ENCODE results near the gene PLXDC1. TPM values are rescaled to one million over a fixed set of nuclear protein-coding genes. Genes with fewer than 3 reads are reported as not detected.
"Not testable (repeated sequence)": the region's sequence is repeated elsewhere in the genome, so short reads cannot be mapped to it uniquely, and the experiment has no call there.

Gene PLXDC1
- polyA plus RNA-seq, 3 donors, result 4.9 to 7.3 (median 5.3) TPM

DNA sequence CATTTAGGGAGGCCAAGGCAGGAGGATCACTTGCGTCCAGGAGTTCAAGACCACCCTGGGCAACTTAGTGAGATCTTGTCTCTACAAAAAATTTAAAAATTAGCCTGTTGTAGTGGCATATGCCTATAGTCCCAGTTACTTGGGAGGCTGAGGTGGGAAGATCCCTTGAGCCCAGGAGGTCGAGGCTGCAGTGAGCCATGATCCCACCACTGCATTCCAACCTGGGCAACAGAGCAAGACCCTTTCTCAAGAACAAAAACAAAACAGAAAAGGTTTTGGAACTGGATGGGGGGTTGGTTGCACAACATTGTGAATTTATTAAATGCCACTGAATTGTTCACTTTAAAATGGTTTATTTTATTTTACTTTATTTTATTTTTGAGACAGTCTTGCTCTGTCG is 21.2 kb downstream of the PLXDC1 start:
- no peak for DNase-seq (ENCODE audit: low read depth in 3 of 3, low spot score in 2 of 3)

DNA sequence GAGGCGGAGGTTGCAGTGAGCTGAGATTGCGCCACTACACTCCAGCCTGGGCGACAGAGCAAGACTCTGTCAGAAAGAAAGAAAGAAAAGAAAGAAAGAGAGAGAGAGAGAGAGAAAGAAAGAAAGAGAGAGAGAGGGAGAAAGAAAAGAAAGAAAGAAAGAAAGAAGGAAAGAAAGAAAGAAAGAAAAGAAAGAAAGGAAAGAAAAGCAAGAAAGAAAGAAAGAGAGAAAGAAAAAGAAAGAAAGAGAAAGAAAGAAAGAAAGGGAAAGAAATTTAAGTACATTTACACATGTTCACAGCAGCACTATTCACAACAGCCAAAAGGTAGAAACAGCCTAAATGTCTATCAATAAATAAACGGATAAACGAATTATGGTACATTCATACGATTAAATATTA is 21.9 kb downstream of the PLXDC1 start:
- not testable (repeated sequence) for DNase-seq (ENCODE audit: low read depth in 3 of 3, low spot score in 2 of 3)

DNA sequence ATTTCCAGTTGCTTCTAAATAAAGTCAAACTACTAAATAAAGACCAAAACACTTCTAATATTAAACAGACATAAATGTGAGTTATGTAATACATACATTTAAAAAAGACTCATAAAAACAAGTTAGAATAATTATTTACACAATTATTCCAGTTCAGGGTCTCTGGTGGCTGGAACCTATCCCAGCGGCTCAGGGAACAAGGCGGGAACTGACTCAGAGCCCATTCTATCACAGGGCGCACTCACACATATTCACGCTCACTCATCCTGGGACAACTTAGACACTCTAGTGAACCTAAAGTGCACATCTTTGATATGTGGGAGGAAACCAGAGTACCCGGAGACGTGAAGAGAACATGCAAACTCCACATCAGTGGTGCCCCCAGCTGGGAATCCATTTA is 25.0 kb downstream of the PLXDC1 start:
- DNase-seq (ENCODE audit: low read depth in 3 of 3, low spot score in 2 of 3), result no peak

DNA sequence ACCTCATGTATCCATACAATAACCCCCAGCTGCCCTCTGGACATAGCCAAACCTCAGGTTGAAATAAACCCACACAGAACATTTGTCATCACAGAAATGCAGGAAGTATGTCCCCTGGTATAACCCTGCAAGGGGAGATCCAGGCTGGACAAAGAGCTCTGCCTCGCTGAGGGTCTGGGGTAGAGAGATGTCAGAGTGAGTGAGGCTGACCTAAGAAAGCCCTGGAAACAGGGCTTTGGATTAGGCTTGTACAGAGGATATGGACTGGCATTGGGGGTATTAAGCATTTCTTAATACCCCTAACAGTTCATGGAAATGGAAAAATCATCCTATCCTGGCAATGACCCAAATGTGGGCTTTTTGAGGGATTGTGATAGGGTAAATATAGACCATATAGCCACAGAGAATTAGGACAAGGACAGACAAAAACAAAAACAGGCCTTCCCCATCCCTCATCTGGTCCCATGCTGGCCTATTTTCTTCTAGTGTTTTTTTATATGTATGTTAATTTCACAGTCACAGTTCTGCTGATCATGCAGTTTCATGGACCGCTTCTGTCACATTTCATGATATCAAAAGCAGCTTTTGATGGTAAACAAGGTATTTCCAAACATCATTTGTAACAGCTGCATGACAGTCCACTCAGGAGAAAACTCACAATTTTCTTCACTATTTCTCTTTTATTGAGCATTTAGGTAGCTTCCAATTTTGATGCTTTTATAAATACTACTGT is 26.1 kb downstream of the PLXDC1 start:
- DNase-seq (ENCODE audit: low read depth in 3 of 3, low spot score in 2 of 3), result no peak

DNA sequence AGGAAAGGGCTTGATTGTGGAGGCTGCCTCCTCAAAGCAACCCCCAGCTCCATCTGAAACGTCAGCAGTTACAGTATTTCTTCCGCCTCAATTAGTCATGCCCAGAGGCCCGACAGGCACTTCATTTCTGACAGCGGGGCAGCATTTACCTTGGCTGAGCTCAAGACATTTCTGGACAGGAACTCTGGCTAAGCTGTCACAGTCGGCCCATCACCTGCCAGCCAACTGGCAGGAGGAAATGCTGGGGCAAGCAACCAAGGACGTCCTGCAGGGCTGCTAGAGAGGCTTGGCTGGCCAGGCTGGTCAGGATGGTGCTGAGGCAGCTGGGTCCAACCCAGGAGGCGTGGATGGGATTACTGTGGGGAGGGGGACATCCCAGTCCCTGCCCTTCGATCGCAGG is 27.8 kb downstream of the PLXDC1 start:
- no peak for DNase-seq (ENCODE audit: low read depth in 3 of 3, low spot score in 2 of 3)

DNA sequence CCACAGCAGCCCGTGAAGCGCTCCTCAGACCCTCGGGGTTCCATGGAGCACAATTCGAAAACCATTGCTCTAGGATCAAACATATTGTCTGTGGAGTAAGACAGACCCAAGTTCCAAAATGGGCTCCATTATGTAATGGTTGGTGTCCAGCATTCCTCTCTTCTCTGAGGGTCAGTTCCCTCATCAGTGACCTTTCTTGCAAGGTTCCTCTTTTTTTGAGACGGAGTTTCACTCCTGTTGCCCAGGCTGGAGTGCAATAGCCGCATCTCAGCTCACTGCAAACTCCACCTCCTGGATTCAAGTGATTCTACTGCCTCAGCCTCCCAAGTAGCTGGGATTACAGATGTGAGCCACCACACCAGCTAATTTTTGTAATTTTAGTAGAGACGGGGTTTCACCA is 28.4 kb downstream of the PLXDC1 start:
- DNase-seq (ENCODE audit: low read depth in 3 of 3, low spot score in 2 of 3), result no peak

DNA sequence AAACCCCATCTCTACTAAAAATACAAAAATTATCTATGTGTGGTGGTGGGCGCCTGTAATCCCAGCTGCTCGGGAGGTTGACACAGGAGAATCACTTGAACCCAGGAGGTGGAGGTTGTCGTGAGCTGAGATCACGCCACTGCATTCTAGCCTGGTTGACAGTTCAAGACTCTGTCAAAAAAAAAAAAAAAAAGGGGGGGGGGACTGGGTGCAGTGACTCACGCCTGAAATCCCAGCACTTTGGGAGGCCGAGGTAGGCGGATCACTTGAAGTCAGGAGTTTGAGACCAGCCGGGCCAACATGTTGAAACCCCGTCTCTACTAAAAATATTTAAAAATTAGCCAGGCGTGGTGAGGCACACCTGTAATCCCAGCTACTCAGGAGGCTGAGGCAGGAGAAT is 29.5 kb downstream of the PLXDC1 start:
- DNase-seq (ENCODE audit: low read depth in 3 of 3, low spot score in 2 of 3), result not testable (repeated sequence)

DNA sequence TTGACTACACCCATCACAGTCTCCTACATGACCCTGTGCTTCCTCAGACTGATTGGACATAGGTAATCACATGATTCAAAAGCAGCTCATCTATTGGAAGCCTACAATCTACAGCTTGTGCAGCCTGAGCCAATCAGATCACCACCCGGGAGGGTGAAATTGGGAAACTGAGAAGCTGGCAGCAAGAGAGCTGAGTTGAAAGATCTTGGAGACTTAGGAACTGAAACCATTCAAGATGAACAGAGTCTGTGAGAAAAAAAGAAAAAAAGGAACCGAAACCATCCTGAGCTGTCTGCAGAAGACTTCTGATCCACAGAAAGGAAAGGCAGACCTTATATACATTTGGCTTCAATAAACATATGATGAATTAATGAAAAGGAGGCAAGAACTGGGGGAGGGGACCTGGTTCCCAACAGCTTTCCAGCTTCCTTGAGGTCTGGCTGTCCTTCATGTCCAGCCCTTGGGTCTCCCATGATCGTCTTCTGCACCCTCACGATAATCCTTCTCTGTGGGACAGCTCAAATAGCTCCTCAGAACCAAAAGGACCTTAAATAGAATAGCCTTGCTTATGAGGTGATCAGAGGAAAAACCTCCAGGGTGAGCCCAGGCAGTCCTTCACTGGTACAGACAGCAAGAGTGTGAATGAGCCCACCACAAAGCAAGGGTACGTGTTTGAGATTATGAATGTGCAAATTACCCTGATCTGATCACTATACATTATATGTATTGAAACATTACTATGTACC is 32.6 kb downstream of the PLXDC1 start:
- DNase-seq (ENCODE audit: low read depth in 3 of 3, low spot score in 2 of 3), result no peak

DNA sequence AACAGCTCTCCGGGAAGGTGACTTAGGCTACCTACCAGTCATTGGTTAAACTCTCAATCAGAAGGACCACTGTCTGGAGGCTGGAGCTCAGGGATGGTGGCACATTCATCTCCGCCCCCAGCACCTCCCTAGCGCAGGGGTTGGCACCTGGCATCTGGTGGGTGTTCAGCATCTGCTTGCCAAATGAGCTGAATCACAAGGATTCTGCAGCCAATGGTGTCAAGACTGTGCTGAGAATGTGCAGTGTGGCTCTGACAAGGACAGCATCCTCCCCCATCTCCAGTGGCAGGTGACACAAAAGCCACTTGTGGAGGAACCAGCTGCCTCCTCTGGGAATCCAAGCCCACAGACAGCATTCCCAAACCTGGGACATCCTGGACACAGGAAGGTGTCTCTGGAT is 35.2 kb downstream of the PLXDC1 start:
- DNase-seq (ENCODE audit: low read depth in 3 of 3, low spot score in 2 of 3), result no peak

DNA sequence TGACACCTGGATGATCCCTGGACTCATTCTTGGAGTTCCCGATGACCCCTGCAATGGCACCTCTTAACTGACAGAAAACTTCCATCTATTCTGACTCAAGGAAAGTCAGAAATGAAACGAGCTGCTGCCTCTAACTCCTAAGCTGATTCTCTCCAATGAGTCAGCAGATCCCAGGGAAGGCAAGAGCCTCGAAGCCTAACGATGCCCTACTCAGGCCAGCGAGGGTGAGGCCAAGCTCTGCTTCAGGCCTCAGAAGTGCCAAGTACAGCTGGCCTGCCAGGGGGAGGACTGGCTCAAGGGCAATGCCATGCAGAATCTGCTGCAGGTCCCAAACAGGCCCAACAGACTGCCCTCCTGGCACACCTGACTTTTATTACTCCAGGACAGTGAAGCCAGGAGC is 36.3 kb downstream of the PLXDC1 start:
- no peak for DNase-seq (ENCODE audit: low read depth in 3 of 3, low spot score in 2 of 3)

DNA sequence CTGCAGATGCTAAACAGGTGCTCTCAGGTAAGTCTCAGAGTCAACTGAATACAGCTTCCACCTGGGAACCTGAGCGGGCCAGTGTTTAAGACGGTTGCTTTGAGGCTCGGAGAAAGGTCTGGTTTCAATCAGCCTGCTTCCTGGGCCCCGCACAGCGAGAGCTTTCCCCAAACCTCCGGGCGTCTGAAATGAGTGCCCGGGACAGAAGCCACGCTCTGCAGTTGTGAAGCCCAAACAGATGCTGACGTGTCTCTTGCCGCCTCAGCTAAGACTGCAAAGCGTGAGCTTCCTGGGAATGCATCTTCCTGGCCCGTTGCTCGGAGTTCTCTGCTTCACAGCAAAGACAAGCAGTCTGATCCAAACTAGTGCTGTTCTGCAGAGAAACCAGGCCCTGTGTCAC is 36.7 kb downstream of the PLXDC1 start:
- DNase-seq (ENCODE audit: low read depth in 3 of 3, low spot score in 2 of 3), result no peak

DNA sequence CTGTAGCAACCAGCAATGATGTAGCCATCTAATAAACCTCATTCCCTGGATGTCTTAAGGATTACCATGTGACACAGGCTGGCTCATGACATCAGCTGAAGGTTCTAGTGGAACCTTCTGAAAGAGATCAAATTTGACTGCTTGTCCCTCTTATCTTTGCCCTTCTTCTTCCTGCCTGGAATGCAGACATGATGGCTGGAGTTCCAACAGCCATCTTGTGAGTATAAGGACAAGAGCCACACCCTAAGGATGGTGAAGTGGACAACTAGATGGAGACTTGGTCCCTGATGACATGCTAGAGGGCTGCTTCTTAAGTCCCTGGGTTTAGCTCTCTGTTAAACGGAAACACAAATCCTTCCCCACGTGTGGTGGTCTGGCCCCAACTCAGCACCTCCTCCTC is 37.6 kb downstream of the PLXDC1 start:
- DNase-seq (ENCODE audit: low read depth in 3 of 3, low spot score in 2 of 3), result no peak

DNA sequence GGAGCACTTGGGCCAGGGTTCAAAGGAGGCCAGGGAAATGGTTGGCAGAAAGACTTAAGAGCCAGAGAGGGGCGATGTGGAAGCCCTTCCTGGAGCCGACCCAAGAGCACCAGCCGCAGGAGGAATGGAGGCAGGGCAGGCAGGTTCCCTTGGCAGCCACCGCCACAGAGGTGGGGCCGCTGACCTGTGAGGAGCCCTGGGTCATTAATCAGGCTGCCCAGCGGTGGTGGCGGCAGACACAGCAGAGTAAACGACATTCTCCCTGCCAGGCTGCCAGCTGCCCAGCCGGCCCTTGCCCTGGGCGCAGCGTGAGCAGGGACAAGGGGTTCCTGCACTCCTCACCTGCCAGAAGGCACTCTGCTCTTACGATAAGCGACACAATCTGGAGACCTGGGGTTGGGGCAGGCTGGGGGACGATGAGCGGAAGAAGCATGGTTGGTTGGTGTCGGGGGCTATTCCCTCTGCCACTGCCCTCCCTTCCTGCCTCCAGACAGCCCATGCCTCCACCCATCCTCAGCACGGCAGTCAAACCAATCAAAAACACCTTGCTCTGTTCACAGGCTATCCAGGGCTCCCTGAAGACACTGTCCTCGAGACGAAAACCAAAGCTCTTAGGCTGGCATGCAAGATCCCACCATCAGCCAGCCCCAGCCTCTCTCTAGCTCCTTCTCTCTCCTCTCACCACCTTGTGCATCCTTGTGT is 40.9 kb downstream of the PLXDC1 start:
- no peak for DNase-seq (ENCODE audit: low read depth in 3 of 3, low spot score in 2 of 3)

DNA sequence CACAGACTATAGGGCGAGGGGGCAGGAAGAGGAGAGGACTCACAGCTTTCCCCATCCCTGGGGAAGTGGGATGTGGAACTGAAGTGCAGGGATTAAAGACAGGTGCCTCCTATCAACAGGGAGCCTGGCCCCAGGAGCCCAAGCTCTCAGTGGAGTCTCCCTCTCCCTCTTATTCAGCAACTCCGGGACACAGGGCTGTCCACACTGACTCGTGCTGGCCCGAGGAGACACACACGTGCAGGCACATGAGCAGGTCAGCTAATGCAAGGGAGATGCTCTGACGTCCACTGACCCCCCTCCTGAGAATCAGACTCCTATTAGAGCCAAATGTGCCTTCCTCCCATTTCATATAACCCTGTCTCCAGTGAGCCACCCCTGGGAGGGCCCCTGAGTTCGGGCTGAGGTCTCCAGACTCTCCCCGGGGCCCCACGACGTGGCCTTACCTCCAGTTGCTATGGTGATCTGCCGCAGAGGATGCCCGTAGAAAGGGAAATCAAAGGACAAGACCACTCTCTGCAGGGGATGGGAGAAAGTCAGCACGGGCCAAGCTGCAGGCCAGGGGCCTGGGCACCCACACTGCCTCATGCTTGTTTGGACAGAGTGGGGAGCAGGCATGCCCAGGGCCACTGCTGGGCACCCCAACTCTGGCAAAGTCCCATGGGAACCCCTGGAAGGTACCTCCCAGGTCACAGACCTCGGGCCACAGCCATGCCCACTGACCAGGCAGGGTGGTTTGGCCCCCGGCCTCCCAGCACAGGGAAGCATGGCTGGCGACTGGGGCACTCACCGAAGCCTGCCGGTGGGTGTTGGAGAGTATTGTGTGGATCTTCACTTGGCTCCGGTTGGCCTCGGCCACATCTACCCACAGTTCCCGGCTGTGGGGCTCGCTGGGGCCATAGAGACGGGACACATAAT is 42.7 kb downstream of the PLXDC1 start:
- no peak for DNase-seq (ENCODE audit: low read depth in 3 of 3, low spot score in 2 of 3)

DNA sequence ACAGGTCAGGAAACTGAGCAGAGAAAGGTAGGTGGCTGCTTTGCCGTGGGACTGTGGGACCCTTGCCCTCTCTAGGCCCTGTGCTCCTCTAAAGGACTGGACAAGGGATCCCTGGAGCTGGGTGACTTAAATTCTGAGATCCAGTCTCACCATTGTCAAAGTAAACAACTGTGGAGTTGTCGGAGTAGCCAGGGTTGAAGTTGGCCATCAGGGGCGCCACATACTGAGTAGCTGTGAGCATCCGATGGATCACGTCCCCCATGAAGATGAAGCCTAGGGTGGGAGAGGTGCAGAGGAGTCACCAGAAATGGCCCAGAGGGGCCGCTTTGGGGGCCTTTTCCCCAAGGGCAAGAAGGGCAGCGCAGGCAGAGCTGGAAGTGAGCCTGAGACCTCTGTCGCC is 43.5 kb downstream of the PLXDC1 start:
- DNase-seq (ENCODE audit: low read depth in 3 of 3, low spot score in 2 of 3), result no peak

DNA sequence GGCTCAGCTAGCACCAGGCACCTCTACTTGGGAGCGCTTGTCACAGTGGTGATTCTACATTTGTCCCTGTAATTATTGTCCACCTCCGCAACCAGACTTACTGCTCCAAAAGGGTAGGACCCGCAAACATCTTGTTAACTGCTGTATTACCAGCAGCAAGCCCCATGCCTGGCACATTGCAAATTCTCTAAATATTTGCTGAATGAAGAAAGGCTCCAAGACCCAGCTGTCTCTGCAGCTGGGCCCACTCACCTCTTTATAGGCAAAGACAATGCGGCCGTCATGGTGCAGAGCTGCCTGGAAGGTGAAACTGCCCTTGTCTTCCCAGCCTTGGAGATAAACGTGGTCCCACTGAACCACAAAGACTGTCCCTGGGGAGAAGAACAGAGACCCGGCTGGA is 44.3 kb downstream of the PLXDC1 start:
- no peak for DNase-seq (ENCODE audit: low read depth in 3 of 3, low spot score in 2 of 3)

DNA sequence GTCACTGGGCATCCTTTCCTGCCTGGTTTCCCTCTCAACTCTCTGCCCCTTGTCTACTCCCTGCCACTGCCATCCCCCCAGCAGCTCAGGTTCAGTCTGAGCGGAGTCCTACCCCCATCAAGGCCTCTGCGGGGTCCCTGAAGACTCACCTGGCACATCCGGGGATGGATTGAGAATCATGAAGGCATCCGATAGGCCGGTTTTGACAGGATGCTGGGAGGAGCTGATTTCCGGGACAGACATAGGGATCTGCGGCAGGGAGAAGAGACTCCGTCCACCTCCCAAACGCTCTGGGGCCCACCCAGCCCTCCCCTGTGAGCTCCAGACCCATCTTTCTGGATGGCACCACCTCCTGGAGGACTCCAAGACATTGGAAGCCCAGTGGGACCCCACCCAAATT is 45.7 kb downstream of the PLXDC1 start:
- no peak for DNase-seq (ENCODE audit: low read depth in 3 of 3, low spot score in 2 of 3)

DNA sequence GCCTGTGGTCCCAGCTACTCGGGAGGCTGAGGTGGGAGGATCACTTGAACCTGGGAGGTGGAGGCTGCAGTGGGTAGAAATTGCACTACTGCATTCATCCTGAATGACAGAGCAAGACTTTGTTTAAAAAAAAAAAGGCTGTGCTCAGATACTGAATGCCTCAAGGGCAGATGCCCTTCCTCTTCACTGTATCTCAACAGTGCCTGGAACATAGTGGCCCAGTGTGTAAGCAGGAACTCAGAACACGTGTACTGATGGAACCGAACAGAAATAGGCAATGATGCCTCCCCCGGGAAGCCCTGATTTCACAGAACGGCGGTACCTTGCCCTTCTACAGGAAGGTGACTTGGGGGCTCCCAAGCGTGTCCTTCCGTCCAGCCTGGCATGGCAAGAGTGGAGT is 46.8 kb downstream of the PLXDC1 start:
- DNase-seq (ENCODE audit: low read depth in 3 of 3, low spot score in 2 of 3), result no peak

DNA sequence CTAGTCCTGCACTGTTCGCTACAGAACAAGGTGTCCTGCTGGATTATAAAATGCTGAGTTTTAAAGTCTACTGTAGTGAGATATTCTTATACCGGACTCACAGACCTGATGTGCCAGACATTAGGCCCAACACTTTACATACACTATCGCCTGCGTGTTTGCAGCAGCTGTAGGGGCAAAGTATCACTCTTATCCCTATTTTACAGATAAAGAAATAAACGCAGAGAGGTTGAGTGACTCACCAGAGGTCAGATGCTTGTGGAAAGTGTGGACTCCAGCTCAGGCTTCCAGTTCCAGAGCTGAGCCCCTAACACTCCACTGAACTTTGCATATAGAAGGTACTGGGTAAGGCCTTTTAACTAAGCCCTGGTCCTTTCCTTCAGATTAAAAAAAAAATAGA is 47.4 kb downstream of the PLXDC1 start:
- no peak for DNase-seq (ENCODE audit: low read depth in 3 of 3, low spot score in 2 of 3)

DNA sequence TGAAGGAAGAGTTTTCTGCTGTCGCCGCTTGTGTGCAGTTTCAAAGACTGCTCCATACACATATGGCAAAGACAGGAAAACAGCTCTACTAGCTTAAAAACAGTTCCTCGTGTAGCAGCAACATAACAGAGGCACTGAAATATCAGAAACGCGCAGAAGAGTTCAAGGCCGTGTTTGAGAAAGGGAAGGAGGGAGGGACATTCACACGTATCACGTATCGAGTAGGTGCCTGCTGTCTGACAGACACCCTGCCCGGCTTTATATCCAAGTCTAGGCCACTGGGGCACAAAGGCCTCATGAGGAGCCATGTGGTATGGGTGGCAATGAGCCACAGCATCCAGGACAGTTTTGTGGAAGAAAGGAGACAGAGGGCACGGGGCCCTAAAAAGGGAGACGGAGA is 50.3 kb downstream of the PLXDC1 start:
- no peak for DNase-seq (ENCODE audit: low read depth in 3 of 3, low spot score in 2 of 3)

DNA sequence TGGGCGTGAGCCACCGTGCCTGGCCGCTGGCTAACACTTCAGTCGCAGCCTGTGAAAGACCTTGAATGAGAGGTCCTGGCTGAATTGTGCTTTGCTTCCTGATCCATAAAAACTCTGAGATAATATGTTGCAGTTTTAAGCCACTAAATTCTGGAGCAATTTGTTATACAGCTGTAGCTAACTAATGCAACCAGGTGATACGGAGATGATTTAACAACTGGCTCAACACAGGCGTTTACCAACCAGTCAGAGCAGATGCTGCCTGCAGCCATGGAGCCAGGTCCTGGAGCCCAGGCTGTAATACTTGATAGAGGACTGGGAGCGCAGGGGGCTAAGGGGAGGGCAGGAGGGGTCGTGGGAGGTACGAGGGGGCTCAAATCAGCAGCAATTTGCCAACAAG is 50.9 kb downstream of the PLXDC1 start:
- DNase-seq (ENCODE audit: low read depth in 3 of 3, low spot score in 2 of 3), result no peak
